Measurements from ENCODE around the gene TBC1D21.

DNA sequence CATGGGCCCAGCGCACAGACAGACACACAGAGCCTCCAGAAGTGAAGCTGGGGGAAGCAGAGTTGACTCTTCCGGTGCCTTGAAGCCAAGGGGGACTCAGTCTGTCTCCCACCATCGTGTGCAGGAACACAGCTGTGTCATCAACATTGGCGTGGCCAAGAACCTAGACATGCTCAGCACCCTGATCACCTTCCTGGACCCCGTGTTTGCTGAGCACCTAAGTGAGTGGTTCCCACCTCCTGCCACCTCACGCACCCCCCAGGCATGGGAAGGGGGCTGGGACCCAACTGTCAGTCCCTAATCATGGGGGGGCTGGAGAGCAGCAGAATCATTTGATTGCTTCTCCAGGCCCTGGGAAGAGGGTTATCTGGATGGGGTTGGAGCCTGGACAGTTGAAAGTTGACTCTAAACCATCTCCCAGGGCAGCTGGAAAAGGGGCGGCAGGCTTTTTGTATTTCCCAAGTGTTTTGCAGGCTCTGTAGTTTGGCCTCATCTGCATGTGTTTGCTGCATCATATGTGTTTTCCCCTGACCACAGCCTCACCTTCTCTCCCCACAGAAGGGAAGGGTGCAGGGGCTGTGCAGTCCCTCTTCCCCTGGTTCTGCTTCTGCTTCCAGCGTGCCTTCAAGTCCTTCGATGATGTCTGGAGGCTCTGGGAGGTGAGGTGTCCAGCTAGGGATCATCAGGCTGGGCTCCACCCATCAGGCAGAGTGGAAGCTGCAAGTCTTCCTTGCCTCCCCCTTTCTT, 12.8 kb downstream of the TBC1D21 start:
- no peak for TF ChIP-seq GATA2 (IDR thresholded peaks at IDR 0.05; ENCODE audit: low read depth, low read length)
- no peak for TF ChIP-seq GATA3 (IDR thresholded peaks at IDR 0.05; ENCODE audit: low read depth, low read length)

All from SH-SY5Y (cell line).